HEK293 (cell line): ENCODE data around the gene COPS9.

Experiments used
- CTCF ChIA-PET: fragments of 350-600 bp; formaldehyde crosslinking; extraction: SDS; loops from one replicate; lab custom pipeline; 2021; ENCODE audit warnings: antibody characterized with exemption; lab: Yijun Ruan, JAX
- POLR2A ChIA-PET: fragments of 300-600 bp; formaldehyde crosslinking; extraction: SDS; loops from one replicate; lab custom pipeline; 2020; ENCODE audit warnings: antibody characterized with exemption, inconsistent platforms; lab: Yijun Ruan, JAX
- H3K27ac ChIP-seq: fragments of 200-500 bp; sonication (Bioruptor generic); 2 replicates; pipeline ENCODE4 v1.5.1; 2014; ENCODE audit warnings: low read depth, low read length, control low read depth, inconsistent platforms; ENCODE audit errors: extremely low read depth
- H3K36me3 ChIP-seq, 2 experiments: fragments of 200-500 bp in 1 of 2; sonication (Bioruptor generic) in 1 of 2; 1 replicate in 1 of 2; 2 replicates in 1 of 2; pipeline ENCODE4 v1.5.1; 2014 to 2017; ENCODE audit warnings: inconsistent platforms in 2 of 2, low read length in 2 of 2; ENCODE audit not compliant: control insufficient read depth in 2 of 2, insufficient read depth in 1 of 2
- H3K4me1 ChIP-seq: fragments of 200-500 bp; sonication (Bioruptor generic); 2 replicates; pipeline ENCODE4 v1.5.1; 2014; ENCODE audit warnings: mild to moderate bottlenecking, low read length, inconsistent platforms; ENCODE audit not compliant: control insufficient read depth, insufficient read depth
- H3K4me3 ChIP-seq: 2 replicates; pipeline ENCODE4 v1.5.1; 2011; ENCODE audit warnings: low read depth, mild to moderate bottlenecking, control low read depth, low read length, moderate library complexity
- H3K9me3 ChIP-seq: fragments of 200-500 bp; sonication (Bioruptor generic); 2 replicates; pipeline ENCODE4 v1.5.1; 2014; ENCODE audit warnings: low read depth, low read length, inconsistent platforms; ENCODE audit not compliant: control insufficient read depth, insufficient read depth
- SETDB1 ChIP-seq: IDR thresholded peaks from one replicate; pipeline ENCODE4 v1.6.1; 2017; ENCODE audit warnings: mild to moderate bottlenecking, low read length, moderate library complexity, mixed read lengths; ENCODE audit not compliant: insufficient read length
- YY1 ChIP-seq: fragments of 450-650 bp; formaldehyde crosslinking; IDR thresholded peaks from 2 replicates; pipeline ENCODE4 v1.5.1; 2018; ENCODE audit warnings: missing biosample characterization, missing genetic modification characterization
- ZBTB1 ChIP-seq: fragments of 450-650 bp; formaldehyde crosslinking; IDR thresholded peaks from 2 replicates; pipeline ENCODE4 v1.5.1; 2016; ENCODE audit warnings: missing biosample characterization, missing genetic modification characterization
- ZFP37 ChIP-seq: fragments of 450-650 bp; formaldehyde crosslinking; IDR thresholded peaks from 2 replicates; pipeline ENCODE4 v1.5.1; 2016; ENCODE audit warnings: missing biosample characterization, missing genetic modification characterization
- ZNF24 ChIP-seq: fragments of 450-650 bp; formaldehyde crosslinking; IDR thresholded peaks from 2 replicates; pipeline ENCODE4 v1.5.1; 2016; ENCODE audit warnings: missing biosample characterization, missing genetic modification characterization
- ZNF404 ChIP-seq: fragments of 450-650 bp; formaldehyde crosslinking; IDR thresholded peaks from 2 replicates; pipeline ENCODE4 v1.5.1; 2017; ENCODE audit warnings: missing biosample characterization, missing genetic modification characterization
- ZNF621 ChIP-seq: fragments of 450-650 bp; formaldehyde crosslinking; IDR thresholded peaks from 2 replicates; pipeline ENCODE4 v1.5.1; 2017; ENCODE audit warnings: missing biosample characterization, missing genetic modification characterization
- ZNF629 ChIP-seq: fragments of 450-650 bp; formaldehyde crosslinking; IDR thresholded peaks from 2 replicates; pipeline ENCODE4 v1.5.1; 2017; ENCODE audit warnings: missing biosample characterization, missing genetic modification characterization
- ZNF837 ChIP-seq: fragments of 450-650 bp; formaldehyde crosslinking; IDR thresholded peaks from 2 replicates; pipeline ENCODE4 v1.5.1; 2016; ENCODE audit warnings: missing biosample characterization, missing genetic modification characterization
- TF ChIP-seq, protein P1 (sequence below): fragments of 450-650 bp; formaldehyde crosslinking; IDR thresholded peaks from 2 replicates; pipeline ENCODE4 v1.5.1; 2017; ENCODE audit warnings: missing biosample characterization, mild to moderate bottlenecking, missing genetic modification characterization, moderate library complexity
- TF ChIP-seq, protein P2 (sequence below): fragments of 450-650 bp; formaldehyde crosslinking; IDR thresholded peaks from 2 replicates; pipeline ENCODE4 v1.5.1; 2017; ENCODE audit warnings: missing biosample characterization, missing genetic modification characterization
- TF ChIP-seq, protein P3 (sequence below): fragments of 450-650 bp; formaldehyde crosslinking; IDR thresholded peaks from 2 replicates; pipeline ENCODE4 v1.5.1; 2016; ENCODE audit warnings: missing biosample characterization, missing genetic modification characterization
- TF ChIP-seq, protein P4 (sequence below): fragments of 450-650 bp; formaldehyde crosslinking; IDR thresholded peaks from 2 replicates; pipeline ENCODE4 v1.5.1; 2017; ENCODE audit warnings: missing biosample characterization, missing genetic modification characterization
- TF ChIP-seq, protein P5 (sequence below): fragments of 450-650 bp; formaldehyde crosslinking; IDR thresholded peaks from 2 replicates; pipeline ENCODE4 v1.5.1; 2016; ENCODE audit warnings: missing biosample characterization, missing genetic modification characterization
- TF ChIP-seq, protein P6 (sequence below): fragments of 450-650 bp; formaldehyde crosslinking; IDR thresholded peaks from 2 replicates; pipeline ENCODE4 v1.5.1; 2016; ENCODE audit warnings: missing biosample characterization, missing genetic modification characterization

The COPS9 gene

DNA sequence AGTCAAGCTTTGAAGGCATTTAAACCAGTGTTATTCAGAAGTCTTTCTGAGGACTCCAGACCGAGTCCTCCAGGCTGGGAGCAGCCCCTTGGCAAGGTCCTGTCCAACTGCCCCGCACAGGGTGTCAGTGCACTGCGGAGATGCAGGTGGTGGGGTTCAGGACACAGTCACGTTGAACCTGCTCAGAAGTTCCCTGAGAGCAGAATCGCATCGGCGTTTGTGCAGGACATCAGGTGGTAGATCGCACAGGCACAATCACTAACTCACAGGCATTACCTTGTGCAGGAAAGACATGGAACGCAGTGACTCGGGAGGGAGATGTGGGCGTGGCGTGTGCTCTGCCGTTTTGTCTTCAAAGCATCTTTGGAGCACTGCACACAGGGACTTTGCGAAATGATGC, 10.4 kb downstream of the COPS9 start:
- H3K27ac ChIP-seq: no peak overlapping the region
- H3K4me1 ChIP-seq: no peaks in the 10 kb centered on the region
- TF ChIP-seq, protein P1, sequence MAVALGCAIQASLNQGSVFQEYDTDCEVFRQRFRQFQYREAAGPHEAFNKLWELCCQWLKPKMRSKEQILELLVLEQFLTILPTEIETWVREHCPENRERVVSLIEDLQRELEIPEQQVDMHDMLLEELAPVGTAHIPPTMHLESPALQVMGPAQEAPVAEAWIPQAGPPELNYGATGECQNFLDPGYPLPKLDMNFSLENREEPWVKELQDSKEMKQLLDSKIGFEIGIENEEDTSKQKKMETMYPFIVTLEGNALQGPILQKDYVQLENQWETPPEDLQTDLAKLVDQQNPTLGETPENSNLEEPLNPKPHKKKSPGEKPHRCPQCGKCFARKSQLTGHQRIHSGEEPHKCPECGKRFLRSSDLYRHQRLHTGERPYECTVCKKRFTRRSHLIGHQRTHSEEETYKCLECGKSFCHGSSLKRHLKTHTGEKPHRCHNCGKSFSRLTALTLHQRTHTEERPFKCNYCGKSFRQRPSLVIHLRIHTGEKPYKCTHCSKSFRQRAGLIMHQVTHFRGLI (tag by site-specific recombination): no peak
- TF ChIP-seq ZNF621 (tag by site-specific recombination) (no peak), ZNF629 (no peak), YY1 (no peak), ZFP37 (tag by site-specific recombination) (no peak), ZNF404 (tag by site-specific recombination) (no peak), ZNF24 (tag by site-specific recombination) (no peak), ZNF837 (no peak), SETDB1 (no peak), ZBTB1 (tag by site-specific recombination) (no peak)
- TF ChIP-seq, protein P2, sequence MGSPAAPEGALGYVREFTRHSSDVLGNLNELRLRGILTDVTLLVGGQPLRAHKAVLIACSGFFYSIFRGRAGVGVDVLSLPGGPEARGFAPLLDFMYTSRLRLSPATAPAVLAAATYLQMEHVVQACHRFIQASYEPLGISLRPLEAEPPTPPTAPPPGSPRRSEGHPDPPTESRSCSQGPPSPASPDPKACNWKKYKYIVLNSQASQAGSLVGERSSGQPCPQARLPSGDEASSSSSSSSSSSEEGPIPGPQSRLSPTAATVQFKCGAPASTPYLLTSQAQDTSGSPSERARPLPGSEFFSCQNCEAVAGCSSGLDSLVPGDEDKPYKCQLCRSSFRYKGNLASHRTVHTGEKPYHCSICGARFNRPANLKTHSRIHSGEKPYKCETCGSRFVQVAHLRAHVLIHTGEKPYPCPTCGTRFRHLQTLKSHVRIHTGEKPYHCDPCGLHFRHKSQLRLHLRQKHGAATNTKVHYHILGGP (tag by site-specific recombination): no peak
- TF ChIP-seq, protein P3, sequence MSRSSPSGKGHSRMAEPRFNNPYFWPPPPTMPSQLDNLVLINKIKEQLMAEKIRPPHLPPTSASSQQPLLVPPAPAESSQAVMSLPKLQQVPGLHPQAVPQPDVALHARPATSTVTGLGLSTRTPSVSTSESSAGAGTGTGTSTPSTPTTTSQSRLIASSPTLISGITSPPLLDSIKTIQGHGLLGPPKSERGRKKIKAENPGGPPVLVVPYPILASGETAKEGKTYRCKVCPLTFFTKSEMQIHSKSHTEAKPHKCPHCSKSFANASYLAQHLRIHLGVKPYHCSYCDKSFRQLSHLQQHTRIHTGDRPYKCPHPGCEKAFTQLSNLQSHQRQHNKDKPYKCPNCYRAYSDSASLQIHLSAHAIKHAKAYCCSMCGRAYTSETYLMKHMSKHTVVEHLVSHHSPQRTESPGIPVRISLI: no peak
- TF ChIP-seq, protein P4, sequence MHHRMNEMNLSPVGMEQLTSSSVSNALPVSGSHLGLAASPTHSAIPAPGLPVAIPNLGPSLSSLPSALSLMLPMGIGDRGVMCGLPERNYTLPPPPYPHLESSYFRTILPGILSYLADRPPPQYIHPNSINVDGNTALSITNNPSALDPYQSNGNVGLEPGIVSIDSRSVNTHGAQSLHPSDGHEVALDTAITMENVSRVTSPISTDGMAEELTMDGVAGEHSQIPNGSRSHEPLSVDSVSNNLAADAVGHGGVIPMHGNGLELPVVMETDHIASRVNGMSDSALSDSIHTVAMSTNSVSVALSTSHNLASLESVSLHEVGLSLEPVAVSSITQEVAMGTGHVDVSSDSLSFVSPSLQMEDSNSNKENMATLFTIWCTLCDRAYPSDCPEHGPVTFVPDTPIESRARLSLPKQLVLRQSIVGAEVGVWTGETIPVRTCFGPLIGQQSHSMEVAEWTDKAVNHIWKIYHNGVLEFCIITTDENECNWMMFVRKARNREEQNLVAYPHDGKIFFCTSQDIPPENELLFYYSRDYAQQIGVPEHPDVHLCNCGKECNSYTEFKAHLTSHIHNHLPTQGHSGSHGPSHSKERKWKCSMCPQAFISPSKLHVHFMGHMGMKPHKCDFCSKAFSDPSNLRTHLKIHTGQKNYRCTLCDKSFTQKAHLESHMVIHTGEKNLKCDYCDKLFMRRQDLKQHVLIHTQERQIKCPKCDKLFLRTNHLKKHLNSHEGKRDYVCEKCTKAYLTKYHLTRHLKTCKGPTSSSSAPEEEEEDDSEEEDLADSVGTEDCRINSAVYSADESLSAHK: no peak
- TF ChIP-seq, protein P5, sequence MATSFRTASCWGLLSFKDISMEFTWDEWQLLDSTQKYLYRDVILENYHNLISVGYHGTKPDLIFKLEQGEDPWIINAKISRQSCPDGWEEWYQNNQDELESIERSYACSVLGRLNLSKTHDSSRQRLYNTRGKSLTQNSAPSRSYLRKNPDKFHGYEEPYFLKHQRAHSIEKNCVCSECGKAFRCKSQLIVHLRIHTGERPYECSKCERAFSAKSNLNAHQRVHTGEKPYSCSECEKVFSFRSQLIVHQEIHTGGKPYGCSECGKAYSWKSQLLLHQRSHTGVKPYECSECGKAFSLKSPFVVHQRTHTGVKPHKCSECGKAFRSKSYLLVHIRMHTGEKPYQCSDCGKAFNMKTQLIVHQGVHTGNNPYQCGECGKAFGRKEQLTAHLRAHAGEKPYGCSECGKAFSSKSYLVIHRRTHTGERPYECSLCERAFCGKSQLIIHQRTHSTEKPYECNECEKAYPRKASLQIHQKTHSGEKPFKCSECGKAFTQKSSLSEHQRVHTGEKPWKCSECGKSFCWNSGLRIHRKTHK (tag by site-specific recombination): no peak
- TF ChIP-seq, protein P6, sequence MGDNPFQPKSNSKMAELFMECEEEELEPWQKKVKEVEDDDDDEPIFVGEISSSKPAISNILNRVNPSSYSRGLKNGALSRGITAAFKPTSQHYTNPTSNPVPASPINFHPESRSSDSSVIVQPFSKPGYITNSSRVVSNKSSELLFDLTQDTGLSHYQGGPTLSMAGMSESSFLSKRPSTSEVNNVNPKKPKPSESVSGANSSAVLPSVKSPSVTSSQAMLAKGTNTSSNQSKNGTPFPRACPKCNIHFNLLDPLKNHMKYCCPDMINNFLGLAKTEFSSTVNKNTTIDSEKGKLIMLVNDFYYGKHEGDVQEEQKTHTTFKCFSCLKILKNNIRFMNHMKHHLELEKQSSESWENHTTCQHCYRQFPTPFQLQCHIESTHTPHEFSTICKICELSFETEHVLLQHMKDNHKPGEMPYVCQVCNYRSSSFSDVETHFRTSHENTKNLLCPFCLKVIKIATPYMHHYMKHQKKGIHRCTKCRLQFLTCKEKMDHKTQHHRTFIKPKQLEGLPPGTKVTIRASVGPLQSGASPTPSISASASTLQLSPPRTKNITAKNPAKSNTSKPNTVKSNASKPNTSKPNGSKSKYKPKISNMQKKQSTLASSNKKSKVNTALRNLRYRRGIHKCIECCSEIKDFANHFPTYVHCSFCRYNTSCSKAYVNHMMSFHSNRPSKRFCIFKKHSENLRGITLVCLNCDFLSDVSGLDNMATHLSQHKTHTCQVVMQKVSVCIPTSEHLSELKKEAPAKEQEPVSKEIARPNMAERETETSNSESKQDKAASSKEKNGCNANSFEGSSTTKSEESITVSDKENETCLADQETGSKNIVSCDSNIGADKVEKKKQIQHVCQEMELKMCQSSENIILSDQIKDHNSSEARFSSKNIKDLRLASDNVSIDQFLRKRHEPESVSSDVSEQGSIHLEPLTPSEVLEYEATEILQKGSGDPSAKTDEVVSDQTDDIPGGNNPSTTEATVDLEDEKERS (tag by site-specific recombination): no peak
- POLR2A ChIA-PET: no interaction called here
- CTCF ChIA-PET: interaction anchor here (0.7 kb wide), 1 partner anchor 72 kb away, joined by 3 read pairs; no protein-coding TSS in a partner anchor
- H3K9me3 ChIP-seq: no peaks in the 10 kb centered on the region
- H3K36me3 ChIP-seq: peaks cover 0 to 50% of the 10 kb centered on the region in 2 experiments; a peak in 1 of 3 replicates
- no peak overlapping the region for H3K4me3 ChIP-seq
